MV-4-11 (cell line): ENCODE results near the gene HCRT.
"Not testable (repeated sequence)": the region's sequence is repeated elsewhere in the genome, so short reads cannot be mapped to it uniquely, and the experiment has no call there.

ENCODE experiments used
- DNase-seq: peaks from one replicate; lab custom pipeline; 2025; lab: John Stamatoyannopoulos, UW

Gene HCRT

GRCh38 chr17:42184713-42185620, at the start of gene HCRT:
Gene HCRT (minus strand): TSS chr17:42185452. CDS start chr17:42185365, 87 bp downstream.
- DNase-seq: no peak

- DNase-seq: peak; percentile 17
Measured at GRCh38 chr17:42233994-42234393, 48.7 kb upstream of the HCRT start.

- no peak for DNase-seq
Measured at GRCh38 chr17:42233156-42233555, 47.9 kb upstream of the HCRT start.

- DNase-seq: no peak
Measured at GRCh38 chr17:42230225-42230624, 45.0 kb upstream of the HCRT start.

- DNase-seq: no peak
Measured at GRCh38 chr17:42227849-42228700, 42.8 kb upstream of the HCRT start.

- DNase-seq: no peak
Measured at GRCh38 chr17:42225646-42226045, 40.4 kb upstream of the HCRT start.

- no peak for DNase-seq
Measured at GRCh38 chr17:42224651-42225050, 39.4 kb upstream of the HCRT start.

- peak; percentile 67 for DNase-seq
Measured at GRCh38 chr17:42221886-42222745, 36.9 kb upstream of the HCRT start.

- DNase-seq: not testable (repeated sequence)
Measured at GRCh38 chr17:42219280-42219679, 34.0 kb upstream of the HCRT start.

GRCh38 chr17:42214156-42214555, 28.9 kb upstream of the HCRT start:
- DNase-seq: no peak

- DNase-seq: no peak
Measured at GRCh38 chr17:42212382-42212781, 27.1 kb upstream of the HCRT start.

- not testable (repeated sequence) for DNase-seq
Measured at GRCh38 chr17:42211921-42212341, 26.7 kb upstream of the HCRT start.

- DNase-seq: no peak
Measured at GRCh38 chr17:42210046-42210445, 24.8 kb upstream of the HCRT start.

GRCh38 chr17:42206153-42206612, 20.9 kb upstream of the HCRT start:
- peak; percentile 87 for DNase-seq

- DNase-seq: no peak
Measured at GRCh38 chr17:42203354-42203753, 18.1 kb upstream of the HCRT start.

GRCh38 chr17:42202696-42203095, 17.4 kb upstream of the HCRT start:
- no peak for DNase-seq

- DNase-seq: no peak
Measured at GRCh38 chr17:42202159-42202558, 16.9 kb upstream of the HCRT start.

GRCh38 chr17:42201458-42201772, 16.2 kb upstream of the HCRT start:
- DNase-seq: no peak

- no peak for DNase-seq
Measured at GRCh38 chr17:42200706-42201457, 15.6 kb upstream of the HCRT start.

- DNase-seq: no peak
Measured at GRCh38 chr17:42199416-42200011, 14.3 kb upstream of the HCRT start.

GRCh38 chr17:42198897-42199296, 13.6 kb upstream of the HCRT start:
- peak; percentile 85 for DNase-seq
